Embryonic facial prominence (tissue), 1 donor: Measurements from ENCODE around the gene CASP2.
"Not testable (repeated sequence)": the region's sequence is repeated elsewhere in the genome, so short reads cannot be mapped to it uniquely, and the experiment has no call there.

Experiments
- DNase-seq: peaks from one replicate; pipeline ENCODE4 v3.0.0-alpha.2; 2016; ENCODE audit errors: extremely low spot score

The CASP2 gene

GRCh38 chr7:143264196-143264568, 24.0 kb upstream of the CASP2 start:
- DNase-seq, result not testable (repeated sequence)

GRCh38 chr7:143265017-143265693, 23.0 kb upstream of the CASP2 start:
- DNase-seq, result no peak

GRCh38 chr7:143269251-143269650, 18.9 kb upstream of the CASP2 start:
- no peak for DNase-seq

GRCh38 chr7:143271240-143271639, 16.9 kb upstream of the CASP2 start:
- no peak for DNase-seq

GRCh38 chr7:143272871-143273270, 15.3 kb upstream of the CASP2 start:
- no peak for DNase-seq

- peak; percentile 81 for DNase-seq
Observed at GRCh38 chr7:143279186-143280098, 8.7 kb upstream of the CASP2 start.

GRCh38 chr7:143280160-143280559, 8.0 kb upstream of the CASP2 start:
- DNase-seq, result no peak

GRCh38 chr7:143280566-143280965, 7.6 kb upstream of the CASP2 start:
- no peak for DNase-seq

- no peak for DNase-seq
Observed at GRCh38 chr7:143281529-143281928, 6.6 kb upstream of the CASP2 start.

- no peak for DNase-seq
Observed at GRCh38 chr7:143282124-143282523, 6.0 kb upstream of the CASP2 start.

GRCh38 chr7:143283381-143283780, 4.8 kb upstream of the CASP2 start:
- DNase-seq, result no peak

- DNase-seq, result no peak
Observed at GRCh38 chr7:143284591-143285469, 3.3 kb upstream of the CASP2 start, which contains the start of gene TMEM139. Gene TMEM139 (plus strand): TSS chr7:143284958. CDS start chr7:143285958, 1,000 bp downstream.

- no peak for DNase-seq
Observed at GRCh38 chr7:143285470-143285778, 2.7 kb upstream of the CASP2 start.

GRCh38 chr7:143285806-143286521, 2.2 kb upstream of the CASP2 start:
- no peak for DNase-seq

- no peak for DNase-seq
Observed at GRCh38 chr7:143286522-143286890, 1.6 kb upstream of the CASP2 start.

GRCh38 chr7:143287339-143287934, 714 bp upstream of the CASP2 start:
- DNase-seq, result no peak

- DNase-seq, result no peak
Observed at GRCh38 chr7:143288836-143289235, 685 bp downstream of the CASP2 start.

- DNase-seq, result no peak
Observed at GRCh38 chr7:143289421-143289820, 1.3 kb downstream of the CASP2 start.

- not testable (repeated sequence) for DNase-seq
Observed at GRCh38 chr7:143289888-143290287, 1.7 kb downstream of the CASP2 start.

GRCh38 chr7:143290293-143290692, 2.1 kb downstream of the CASP2 start:
- DNase-seq, result no peak

- DNase-seq, result no peak
Observed at GRCh38 chr7:143292876-143293275, 4.7 kb downstream of the CASP2 start.
